Esophagus squamous epithelium (tissue), 4 donors: ENCODE measurements around the gene ECT2.

Experiments
- CTCF ChIP-seq, 6 experiments: fragments of 450-650 bp in 4 of 6; fragments of 200-600 bp in 2 of 6; sonication (generic) in 2 of 6; IDR thresholded peaks; one replicate each; pipeline ENCODE4 v1.5.1; 2016 to 2019; ENCODE audit warnings: antibody characterized with exemption in 6 of 6, mild to moderate bottlenecking in 4 of 6, moderate library complexity in 4 of 6
- POLR2A ChIP-seq, 4 donors: fragments of 450-650 bp; IDR thresholded peaks; one replicate each; pipeline ENCODE4 v1.6.1; 2017; ENCODE audit warnings: antibody characterized with exemption in 4 of 4, mild to moderate bottlenecking in 4 of 4, moderate library complexity in 3 of 4

GRCh38 chr3:172771672-172772071 lies 21.1 kb downstream of the ECT2 start:
- no peak for TF ChIP-seq POLR2A (IDR thresholded peaks at IDR 0.05)
- no peak for TF ChIP-seq CTCF (IDR thresholded peaks at IDR 0.05)
